HG03521 (cell line): ENCODE measurements around the gene WDR88.

Experiments
- ATAC-seq: cut with Tn5 transposase; IDR thresholded peaks from one replicate; pipeline ENCODE4 v1.9.1; 2021; ENCODE audit warnings: mild to moderate bottlenecking, moderate library complexity; ENCODE audit not compliant: unreplicated experiment

Gene WDR88

DNA sequence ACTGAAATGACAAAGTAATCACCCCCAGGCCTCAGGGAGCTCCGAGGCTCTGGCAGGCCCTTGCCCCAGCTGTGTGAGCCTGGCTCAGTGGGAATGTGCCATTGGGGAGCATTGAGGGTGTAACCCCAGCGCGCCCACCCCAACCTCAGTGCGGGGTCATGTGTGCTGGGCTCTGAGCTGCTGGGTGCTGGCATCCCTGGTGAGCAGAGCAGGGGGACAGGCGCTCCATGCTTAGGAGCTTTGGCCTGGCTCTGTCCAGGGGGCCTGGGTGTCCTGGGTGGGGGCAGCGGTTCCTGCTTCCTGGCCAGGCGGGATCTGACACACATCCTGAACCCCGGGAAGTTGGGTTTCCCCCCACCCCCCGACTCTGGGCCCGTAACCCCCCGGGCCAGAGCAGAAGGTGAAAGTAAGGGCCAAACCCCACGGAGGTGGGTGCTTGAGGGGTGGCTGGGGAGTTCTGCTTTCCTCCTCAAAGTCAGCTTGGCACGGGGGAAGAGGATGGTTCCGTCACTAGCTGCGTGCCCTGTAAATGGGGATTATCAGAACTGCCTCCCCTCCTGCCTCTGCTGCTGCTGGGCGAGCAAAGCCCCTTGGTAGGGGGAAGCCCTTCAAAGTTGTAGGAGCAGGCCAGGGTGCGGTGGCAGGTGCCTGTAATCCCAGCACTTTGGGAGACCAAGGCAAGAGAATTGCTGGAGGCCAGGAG, 63.9 kb downstream of the WDR88 start:
- ATAC-seq, result no peak

- no peak for ATAC-seq
These were observed 64.7 kb downstream of the WDR88 start for GRCh38 chr19:33196446-33197193.

GRCh38 chr19:33197591-33198000, 65.7 kb downstream of the WDR88 start:
- no peak for ATAC-seq

DNA sequence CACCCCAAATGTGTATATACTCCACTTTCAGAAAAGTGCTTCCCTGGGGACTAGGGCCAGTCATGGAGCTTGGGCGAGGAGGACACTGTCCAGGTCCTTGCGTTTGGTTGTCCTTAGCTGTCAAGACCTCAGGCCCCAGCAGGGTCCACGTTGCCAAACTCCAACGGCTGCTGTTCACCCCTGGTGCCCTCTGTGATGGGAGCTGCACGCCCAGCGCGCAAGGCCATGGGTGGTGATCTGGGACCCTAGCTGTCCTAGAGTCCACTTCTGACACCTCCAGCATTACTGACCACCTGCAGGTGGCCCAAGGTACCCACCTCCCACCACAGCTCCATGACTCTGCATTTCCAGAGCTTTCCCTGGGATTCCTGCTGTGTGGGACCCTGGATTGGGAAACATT, 66.3 kb downstream of the WDR88 start:
- no peak for ATAC-seq

DNA sequence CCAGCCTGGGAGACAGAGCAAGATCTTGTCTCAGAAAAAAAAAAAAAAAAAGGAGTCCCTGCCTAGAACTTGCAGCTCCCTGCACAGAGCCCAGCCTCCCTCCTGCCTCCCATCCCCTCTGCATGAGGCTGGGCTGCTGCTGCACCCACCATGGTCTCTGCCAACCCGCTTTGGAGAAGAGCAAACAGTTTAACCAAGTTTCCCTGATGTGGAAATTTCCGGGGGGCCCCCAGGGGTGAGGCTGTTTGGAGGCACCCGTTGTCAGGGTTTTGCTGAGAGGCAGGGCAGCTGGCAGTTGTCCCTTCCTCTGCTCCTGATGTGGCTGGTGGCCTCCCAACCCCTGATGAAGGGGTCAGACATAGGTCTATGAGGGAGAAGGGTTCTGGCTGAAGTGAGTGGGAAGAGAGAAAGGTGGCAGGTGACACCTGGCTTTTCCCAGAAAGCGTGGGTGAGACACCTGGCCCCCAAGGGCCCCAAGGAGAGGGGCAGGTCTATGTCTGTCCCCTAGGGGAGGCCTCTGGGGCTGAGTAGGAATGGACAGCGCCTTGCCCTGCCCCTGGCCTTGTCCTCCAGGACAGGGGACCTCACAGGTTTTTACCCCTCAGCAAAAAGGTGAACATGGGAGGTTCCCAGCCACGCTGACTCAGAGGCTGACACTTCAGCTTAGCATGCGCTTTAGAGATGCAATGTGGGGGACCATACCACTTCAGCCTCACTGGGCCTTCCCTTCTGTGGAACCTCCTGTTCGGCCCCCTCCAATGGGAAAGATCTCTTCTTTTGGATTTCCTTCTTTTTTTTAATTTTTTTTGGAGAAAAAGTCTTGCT, 67.7 kb downstream of the WDR88 start:
- no peak for ATAC-seq

GRCh38 chr19:33201473-33201872, 69.6 kb downstream of the WDR88 start:
- no peak for ATAC-seq

DNA sequence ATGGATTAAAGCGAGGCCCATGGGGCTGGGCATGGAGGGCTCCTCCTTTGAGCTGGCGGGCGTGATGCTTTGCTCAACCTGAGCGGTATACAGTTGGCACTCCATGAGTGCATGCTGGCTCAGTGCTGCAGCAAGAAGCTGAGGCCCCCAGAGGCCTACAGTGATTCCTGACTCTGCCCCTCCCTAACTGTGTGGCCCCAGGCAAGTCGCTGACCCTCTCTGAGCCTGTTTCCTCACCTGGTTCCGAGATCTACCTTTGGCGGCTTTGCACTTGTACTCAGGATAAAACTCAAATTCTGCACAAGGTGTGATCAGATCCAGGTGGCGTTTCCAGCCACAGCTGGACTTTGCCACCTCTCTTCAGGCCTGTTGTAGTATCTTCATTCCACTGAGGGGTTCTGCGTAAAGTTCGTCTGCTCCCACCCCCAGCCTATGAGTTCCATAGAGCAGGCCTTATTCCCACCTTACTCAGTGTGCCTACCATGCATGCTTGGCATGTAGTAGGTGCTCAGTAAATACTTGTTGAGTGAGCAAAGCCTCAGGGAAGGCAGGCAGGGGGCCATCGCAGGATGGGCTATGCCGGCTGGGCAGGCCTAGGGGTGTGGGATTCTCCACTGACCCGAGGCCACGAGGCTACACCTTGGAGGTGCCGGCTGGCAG, 70.1 kb downstream of the WDR88 start:
- ATAC-seq, result no peak

GRCh38 chr19:33202546-33203507, 70.9 kb downstream of the WDR88 start:
- ATAC-seq, result no peak

DNA sequence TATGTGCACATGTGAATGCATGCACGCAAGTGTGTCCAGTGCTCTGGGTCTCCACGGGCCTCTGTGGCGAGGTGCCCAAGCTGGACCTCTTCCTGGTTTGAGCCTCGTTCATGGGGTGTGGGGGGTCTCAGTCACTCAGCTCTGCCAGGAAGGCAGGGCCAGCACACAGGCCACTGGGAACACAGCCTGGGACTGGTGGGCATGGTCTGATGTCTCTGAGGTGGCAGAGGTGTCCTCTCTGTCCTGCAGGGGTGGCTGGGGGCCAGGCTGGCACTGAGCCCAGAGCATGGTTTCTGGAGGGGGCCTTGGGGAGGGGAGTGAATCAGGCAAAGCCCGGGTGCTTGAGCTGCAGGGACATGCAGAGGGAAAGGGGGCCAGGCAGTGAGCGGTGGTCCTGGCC, 71.6 kb downstream of the WDR88 start:
- ATAC-seq, result no peak

- no peak for ATAC-seq
These were observed 72.4 kb downstream of the WDR88 start for GRCh38 chr19:33204136-33204973.

DNA sequence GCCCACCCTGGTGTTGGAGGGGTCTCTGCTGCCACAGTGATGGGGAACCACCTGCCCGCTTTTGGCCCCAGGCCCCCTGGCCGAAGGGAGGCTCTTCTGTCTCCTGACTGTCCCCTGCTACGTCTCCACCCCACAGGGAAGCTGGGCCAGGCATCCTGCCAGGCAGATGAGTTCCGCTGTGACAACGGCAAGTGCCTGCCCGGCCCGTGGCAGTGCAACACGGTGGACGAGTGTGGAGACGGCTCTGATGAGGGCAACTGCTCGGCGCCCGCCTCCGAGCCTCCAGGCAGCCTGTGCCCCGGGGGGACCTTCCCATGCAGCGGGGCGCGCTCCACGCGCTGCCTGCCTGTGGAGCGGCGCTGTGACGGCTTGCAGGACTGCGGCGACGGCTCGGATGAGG, 73.2 kb downstream of the WDR88 start:
- no peak for ATAC-seq

DNA sequence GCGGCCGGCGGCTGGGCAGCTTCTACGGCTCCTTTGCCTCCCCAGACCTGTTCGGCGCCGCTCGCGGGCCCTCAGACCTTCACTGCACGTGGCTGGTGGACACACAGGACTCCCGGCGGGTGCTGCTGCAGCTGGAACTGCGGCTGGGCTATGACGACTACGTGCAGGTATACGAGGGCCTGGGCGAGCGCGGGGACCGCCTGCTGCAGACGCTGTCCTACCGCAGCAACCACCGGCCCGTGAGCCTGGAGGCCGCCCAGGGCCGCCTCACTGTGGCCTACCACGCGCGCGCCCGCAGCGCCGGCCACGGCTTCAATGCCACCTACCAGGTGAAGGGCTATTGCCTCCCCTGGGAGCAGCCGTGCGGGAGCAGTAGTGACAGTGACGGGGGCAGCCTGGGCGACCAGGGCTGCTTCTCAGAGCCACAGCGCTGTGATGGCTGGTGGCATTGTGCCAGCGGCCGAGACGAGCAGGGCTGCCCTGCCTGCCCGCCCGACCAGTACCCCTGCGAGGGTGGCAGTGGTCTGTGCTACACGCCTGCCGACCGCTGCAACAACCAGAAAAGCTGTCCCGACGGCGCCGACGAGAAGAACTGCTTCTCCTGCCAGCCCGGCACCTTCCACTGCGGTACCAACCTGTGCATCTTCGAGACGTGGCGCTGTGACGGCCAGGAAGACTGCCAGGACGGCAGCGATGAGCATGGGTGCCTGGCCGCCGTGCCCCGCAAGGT, 73.8 kb downstream of the WDR88 start:
- ATAC-seq, result no peak

DNA sequence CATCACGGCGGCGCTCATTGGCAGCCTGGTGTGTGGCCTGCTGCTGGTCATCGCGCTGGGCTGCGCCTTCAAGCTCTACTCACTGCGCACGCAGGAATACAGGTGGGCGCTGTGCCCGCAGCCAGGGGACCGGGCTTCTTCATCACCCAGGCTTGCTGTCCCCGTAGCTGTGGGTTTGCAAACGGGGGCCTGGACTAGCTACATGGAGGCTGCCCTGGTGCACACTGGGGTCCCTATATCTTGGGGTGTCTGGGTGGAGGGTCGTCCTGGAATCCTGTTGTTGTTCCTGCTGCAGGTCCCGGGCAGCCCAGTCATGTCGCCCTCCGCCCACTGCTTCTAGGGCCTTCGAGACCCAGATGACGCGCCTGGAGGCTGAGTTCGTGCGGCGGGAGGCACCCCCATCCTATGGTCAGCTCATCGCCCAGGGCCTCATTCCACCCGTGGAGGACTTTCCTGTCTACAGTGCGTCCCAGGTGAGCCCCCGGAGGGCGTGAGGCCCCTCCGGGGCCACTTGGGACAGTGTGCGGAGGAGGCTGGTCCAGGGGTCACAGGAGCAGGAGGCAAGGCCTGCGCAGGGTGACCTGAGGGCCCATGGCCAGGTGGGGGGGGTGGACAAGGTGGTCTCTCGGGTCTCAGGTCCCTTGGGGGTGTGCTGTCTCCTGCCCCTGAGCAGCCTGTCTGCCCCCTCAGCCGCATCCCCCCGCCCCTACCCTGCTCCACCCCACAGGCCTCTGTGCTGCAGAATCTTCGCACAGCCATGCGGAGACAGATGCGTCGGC, 74.5 kb downstream of the WDR88 start:
- no peak for ATAC-seq

- no peak for ATAC-seq
These were observed 75.2 kb downstream of the WDR88 start for GRCh38 chr19:33207040-33207620.

DNA sequence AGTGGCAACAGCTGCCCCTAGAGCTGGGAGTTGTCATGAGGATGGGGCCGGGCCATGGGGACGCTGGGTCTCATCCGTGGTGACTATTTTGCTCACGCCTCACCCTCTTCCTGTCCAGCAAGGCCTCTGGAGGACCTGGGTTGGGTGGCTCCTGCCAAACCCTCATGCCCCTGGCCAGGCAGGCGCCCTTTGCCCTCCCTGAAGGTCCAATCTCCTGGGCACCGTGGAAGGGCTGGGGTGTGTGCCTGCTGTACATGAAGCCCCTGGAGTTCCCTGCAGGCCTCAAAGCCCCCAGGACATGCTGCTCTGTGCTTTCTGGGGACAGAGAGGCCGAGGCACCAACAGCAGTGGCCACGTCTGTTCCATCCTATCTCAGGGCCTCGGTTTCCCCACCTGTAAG, 76.0 kb downstream of the WDR88 start:
- ATAC-seq, result no peak

DNA sequence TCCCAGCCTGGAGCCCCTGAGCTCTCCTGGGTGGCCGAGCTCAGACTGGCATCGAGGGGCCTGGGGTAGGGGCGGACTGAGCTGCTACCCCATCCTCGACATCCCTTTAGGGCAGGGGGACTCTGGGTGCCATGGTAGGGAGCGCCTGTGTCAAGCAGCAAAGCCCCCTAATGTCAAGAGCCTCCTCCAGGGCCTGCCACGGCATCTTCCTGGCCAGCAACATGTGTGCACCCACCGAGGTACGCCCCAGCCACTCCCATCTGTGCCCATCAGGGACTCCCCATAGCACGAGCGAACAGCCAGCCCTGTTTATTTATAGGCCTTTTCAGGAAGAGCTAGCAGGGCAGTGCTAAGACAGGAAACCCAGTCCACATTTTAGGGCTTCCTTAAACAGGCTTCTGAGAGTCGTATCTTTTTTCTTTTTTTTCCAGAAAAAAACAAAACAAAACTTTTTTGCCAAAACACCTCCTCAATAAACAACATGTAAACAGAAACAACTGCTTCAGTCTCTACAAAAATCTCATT, 76.5 kb downstream of the WDR88 start:
- ATAC-seq, result no peak
